LNCAP (cell line): ENCODE results near the gene TMEM72.

Experiments
- CTCF ChIP-seq: fragments of 450-650 bp; IDR thresholded peaks from 2 replicates; pipeline ENCODE4 v1.5.1; 2017; ENCODE audit warnings: mild to moderate bottlenecking

Gene TMEM72

GRCh38 chr10:44870031-44870430, 41.1 kb upstream of the TMEM72 start:
- no peak for TF ChIP-seq CTCF

- no peak for TF ChIP-seq CTCF
Measured at GRCh38 chr10:44873160-44873559, 38.0 kb upstream of the TMEM72 start.

GRCh38 chr10:44874166-44874565, 37.0 kb upstream of the TMEM72 start:
- no peak for TF ChIP-seq CTCF

GRCh38 chr10:44878706-44879530, 32.2 kb upstream of the TMEM72 start:
- no peak for TF ChIP-seq CTCF

- no peak for TF ChIP-seq CTCF
Measured at GRCh38 chr10:44879531-44879899, 31.6 kb upstream of the TMEM72 start.

GRCh38 chr10:44880090-44880715, 30.9 kb upstream of the TMEM72 start:
- TF ChIP-seq CTCF = no peak

GRCh38 chr10:44881649-44882048, 29.5 kb upstream of the TMEM72 start:
- TF ChIP-seq CTCF = no peak
